Cardiac septum (tissue), 1 donor: ENCODE results near the gene PTPRN2. TPM values are rescaled to one million over a fixed set of nuclear protein-coding genes. Genes with fewer than 3 reads are reported as not detected.

Experiments used
- DNase-seq: peaks from one replicate; pipeline ENCODE4 v3.0.0-alpha.2; 2020; ENCODE audit warnings: low spot score
- intact Hi-C: fragments of 100-400 bp; cut with DNase I; formaldehyde crosslinking; loops from one replicate; pipeline ENCODE4 v1.14.0; 2022
- total RNA-seq: library from RNA; stranded (reverse); fragmentation: NEBNext Ultra II Directional; extraction: Animal tissue kit (Norgen Biotek cat#: 25700); gene quantifications from one replicate; pipeline ENCODE4 v1.2.1, GENCODE V29; 2021
- donor health status: DM: no; HTN: no; CAD: no.

Gene PTPRN2
- total RNA-seq, 1 donor from 2014 or later, result 0.92 TPM

- intact Hi-C loops, result no loop called here
- peak; percentile 47 for DNase-seq
Measured at GRCh38 chr7:158134824-158135223, 452.8 kb downstream of the PTPRN2 start.

DNA sequence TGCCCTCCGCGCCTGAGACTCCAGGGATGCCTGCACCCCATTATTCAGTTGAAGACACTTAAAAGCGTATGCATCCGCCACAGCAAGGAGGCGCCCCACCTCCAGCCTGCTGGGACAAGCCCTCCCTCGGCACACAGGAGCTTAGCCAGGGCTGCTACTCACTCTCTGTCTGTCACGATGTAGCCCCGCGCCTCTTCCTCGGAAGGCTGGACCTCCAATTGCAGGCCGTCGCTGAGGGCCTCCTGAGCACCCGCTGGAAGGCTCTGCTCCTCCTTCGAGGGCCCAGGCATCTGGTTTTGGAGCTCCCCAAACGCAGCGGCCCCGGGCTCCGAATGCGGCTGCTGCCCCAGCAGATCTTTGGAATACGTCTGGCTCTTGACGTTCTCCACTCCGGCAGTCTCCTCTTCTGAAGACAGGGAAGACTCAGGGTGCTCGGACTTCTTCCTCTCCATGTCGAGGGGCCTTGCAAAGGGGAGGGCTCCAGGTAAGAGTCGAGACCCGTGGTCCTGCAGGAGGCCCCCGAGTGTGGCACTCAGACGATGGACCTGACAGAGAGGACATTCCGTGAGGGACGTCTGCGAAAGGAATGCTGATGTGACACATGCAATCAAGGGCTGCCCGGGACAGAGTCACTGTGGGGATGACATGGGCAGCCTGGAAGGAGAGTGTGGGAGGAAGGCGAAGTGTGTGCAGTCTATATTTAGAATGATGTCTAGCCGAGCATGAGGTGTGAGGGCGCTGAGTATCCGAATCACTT lies 453.9 kb downstream of the PTPRN2 start:
- DNase-seq, result peak; percentile 73

DNA sequence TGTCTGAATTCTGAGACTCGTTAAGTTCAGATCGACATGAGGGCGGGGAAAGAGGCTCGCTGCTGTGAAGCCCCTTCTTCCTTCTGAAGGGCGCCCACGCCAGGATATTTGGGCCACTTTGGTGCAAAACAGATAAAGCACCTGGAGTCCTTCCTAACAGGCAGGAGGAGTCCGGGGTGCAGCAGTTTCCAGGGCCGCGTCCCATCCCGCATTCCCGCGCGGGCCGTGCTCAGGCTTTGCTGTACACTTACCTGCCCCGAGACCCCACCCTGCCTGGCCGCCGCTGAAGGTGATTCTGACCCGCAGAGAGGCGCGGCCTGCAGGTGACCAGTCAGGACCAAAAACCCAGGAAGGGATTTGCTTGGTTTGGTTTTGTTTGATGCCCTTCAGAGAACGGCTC lies 454.6 kb downstream of the PTPRN2 start:
- intact Hi-C loops, result no loop called here
- DNase-seq, result peak; percentile 68

More for the DNA sequence above, 453.9 kb downstream of the PTPRN2 start:
- intact Hi-C loops, result no loop called here

DNA sequence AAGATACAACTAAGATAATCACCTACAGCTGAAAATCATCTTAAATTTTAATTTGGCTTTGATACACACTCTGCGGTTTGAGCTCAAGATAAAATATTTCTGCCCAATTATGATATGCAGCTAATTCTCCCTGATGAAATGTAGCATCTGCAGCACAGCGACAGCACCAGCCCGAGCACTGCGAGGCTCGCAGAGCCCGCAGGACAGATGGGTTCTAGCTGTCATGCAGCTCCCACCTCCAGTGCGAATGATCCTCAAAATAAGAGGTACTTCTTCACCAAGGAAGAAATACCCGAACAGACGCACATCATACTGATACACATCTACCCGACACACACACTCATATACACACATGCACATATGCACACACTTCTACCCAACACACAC lies 457.6 kb downstream of the PTPRN2 start:
- no peak for DNase-seq
- intact Hi-C loops, result no loop called here

DNA sequence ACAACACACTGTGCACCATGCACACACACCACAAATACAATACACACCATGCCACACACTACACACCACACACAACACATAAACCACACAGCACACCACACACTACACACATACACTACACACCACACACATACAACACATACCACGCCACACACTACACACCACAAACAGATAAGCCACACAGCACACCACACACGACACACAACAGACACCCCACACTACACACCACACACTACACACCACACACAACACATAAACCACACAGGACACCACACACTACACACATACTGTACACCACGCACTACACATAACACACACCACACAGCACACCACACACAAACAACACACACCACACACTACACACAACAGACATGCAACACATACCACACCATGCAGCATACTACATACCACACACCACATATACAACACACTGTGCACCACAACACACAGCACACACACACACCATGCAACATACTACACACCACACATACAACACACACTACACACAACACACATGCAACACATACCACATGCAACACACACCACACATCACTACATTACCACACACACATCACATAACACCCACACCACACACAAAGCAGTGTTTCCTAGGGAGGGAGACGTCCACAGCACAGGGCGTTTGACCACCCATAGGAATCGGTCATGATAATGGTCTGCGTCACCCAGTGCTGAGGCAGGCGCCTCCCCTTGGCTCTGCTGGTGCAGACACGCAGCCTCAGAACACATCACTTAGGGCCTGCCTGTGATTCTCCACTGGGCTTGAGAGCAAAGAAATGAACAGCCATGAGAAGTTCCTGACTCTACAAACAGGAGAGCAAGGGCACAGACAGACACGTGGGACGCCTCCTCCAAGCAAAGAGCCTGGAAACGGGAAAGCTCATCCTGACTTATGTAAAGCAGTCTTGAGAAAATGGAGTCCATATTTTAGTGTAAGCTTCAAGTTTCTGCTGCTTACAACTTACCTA lies 458.3 kb downstream of the PTPRN2 start:
- DNase-seq, result peak; percentile 14
- intact Hi-C loops, result no loop called here

- intact Hi-C loops, result no loop called here
- peak; percentile 33 for DNase-seq
Measured at GRCh38 chr7:158128572-158128971, 459.1 kb downstream of the PTPRN2 start.

DNA sequence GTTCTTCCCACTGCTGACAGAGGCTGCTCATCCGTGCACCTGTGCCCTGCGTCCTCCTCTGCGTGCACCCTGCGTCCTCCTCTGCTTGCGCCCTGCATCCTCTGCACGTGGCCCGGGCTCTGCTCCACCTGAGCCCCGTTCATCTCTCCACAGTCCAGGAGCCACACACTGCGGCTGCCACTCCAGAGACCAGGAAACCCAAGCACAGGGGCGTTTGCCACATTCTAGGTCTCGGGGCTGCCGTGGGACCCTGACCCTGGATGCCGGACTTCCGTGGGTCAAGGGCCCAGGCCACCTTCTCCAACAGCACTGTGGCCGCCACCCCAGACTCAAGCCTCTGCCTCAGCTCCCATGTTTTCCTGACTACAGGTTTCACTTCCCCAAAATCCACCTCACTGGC lies 460.4 kb downstream of the PTPRN2 start:
- peak; percentile 12 for DNase-seq
- intact Hi-C loops, result no loop called here

DNA sequence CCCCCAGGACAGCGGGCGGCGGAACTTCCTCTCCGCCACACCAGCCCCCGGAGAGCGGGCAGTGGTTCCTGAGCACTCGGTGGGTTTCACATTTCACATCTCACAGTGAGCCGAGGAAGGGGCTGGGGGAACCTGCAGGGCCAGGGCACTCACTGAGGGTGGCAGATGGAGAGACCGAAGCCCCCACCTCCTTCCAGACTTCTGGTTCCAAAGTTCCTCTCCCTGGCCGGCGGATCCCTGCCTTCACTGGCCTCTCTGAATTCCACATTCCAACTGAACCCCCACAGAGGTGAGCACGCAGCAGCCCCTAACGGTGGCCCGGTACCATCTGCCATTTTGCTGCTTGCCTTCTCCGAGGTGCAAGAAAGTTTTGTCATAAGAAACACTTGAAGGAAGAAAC lies 461.0 kb downstream of the PTPRN2 start:
- DNase-seq, result no peak
- intact Hi-C loops, result no loop called here

DNA sequence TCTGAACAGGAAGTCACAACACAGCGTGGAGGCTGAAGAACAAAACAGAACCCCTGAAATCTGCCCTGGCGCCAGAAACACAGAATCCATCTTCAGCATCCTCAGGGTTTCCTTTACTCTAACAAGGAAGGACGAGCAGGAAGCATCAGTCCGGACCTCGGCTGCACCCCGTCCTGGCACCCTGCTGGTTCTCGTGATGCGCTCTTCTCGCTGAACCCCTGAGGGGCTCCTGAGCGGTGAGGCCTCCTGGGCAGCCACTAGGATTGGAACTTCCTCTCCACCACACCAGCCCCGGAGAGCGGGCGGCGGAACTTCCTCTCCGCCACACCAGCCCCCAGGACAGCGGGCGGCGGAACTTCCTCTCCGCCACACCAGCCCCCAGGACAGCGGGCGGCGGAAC lies 461.9 kb downstream of the PTPRN2 start:
- intact Hi-C loops, result no loop called here
- peak; percentile 50 for DNase-seq

GRCh38 chr7:158125091-158125490 lies 462.5 kb downstream of the PTPRN2 start:
- DNase-seq, result peak; percentile 63
- intact Hi-C loops, result no loop called here

GRCh38 chr7:158124671-158125079 lies 462.9 kb downstream of the PTPRN2 start:
- DNase-seq, result peak; percentile 70
- intact Hi-C loops, result no loop called here

- intact Hi-C loops, result no loop called here
- DNase-seq, result peak; percentile 49
Measured at GRCh38 chr7:158123753-158124152, 463.9 kb downstream of the PTPRN2 start.

- intact Hi-C loops, result no loop called here
- DNase-seq, result peak; percentile 50
Measured at GRCh38 chr7:158123214-158123613, 464.4 kb downstream of the PTPRN2 start.

DNA sequence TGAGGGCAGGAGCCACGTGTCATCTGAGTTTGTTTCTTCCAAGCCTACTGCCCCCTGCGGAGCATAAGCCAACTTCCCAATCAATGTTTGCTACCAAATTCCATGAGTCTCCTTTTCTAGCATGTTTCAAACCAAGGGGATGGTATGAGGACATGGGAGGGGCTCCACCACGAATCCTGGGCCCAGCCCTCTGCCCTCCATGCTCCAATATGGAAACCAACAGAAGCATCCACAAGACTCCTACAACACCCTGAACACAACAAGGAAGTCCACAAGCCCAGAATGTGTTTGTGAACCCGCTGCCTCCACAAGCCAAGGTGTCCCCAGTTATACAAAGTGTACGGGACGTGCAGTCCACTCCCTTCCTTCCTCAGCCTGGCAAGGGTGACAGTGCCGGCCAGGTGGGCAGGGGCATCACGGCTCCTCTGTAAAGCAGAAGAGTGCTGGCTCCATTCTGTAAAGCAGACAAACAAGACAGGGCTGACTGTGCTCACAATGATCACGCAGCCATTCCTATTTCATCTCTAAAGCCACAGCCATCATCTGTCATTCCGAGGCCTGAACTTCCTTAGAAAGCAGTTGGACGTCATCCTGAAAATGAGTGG lies 466.1 kb downstream of the PTPRN2 start:
- intact Hi-C loops, result no loop called here
- peak; percentile 29 for DNase-seq

DNA sequence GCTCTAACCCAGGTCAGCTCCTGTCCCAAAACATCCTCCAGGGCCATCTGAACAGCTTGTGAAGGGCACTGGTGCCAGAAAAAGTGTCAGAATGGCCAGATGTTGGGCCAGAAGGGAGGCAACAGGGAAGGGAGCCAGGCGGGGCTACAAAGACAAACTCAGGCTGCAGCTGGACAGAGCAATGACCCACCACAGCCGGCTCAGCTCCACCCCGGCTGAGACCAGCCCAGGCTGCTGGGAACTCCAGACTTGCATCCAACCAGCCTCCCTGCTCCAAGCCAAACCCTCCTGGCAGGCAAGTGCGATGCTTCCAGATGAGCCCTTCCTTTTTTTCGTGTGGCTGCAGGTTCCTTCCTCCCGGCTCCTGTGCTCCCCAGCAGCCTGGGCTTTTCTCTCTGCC lies 466.9 kb downstream of the PTPRN2 start:
- peak; percentile 50 for DNase-seq
- intact Hi-C loops, result no loop called here

GRCh38 chr7:158120316-158120715 lies 467.3 kb downstream of the PTPRN2 start:
- intact Hi-C loops, result no loop called here
- DNase-seq, result peak; percentile 22

GRCh38 chr7:158117341-158118222 lies 470.0 kb downstream of the PTPRN2 start:
- intact Hi-C loops, result no loop called here

DNA sequence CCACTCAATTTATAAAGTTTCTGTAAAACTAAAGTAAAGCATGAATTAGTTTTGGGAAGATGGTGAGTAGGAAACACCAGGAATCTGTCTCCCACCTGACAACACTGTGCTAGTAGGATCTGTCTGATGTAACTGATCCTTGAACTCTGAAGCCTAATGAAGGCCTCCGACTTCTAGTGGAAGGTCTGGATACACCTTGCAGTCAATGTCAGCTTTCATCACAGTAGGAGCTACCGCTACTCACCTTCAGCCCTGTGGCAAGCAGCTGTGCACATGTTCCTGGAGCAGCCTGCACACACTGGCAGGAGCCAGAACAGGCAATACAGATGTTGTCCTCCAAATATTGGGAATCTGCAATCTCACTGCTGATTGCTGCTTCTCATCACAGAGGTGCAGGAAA lies 471.4 kb downstream of the PTPRN2 start:
- peak; percentile 54 for DNase-seq
- intact Hi-C loops, result no loop called here

More at GRCh38 chr7:158117341-158118222, 470.0 kb downstream of the PTPRN2 start:
- no peak for DNase-seq
